SKM-1 (cell line): ENCODE results near the gene MBD5.

Source experiments
- DNase-seq: peaks from one replicate; lab custom pipeline; 2025; ENCODE audit not compliant: unreplicated experiment; lab: John Stamatoyannopoulos, UW

Gene MBD5

DNA sequence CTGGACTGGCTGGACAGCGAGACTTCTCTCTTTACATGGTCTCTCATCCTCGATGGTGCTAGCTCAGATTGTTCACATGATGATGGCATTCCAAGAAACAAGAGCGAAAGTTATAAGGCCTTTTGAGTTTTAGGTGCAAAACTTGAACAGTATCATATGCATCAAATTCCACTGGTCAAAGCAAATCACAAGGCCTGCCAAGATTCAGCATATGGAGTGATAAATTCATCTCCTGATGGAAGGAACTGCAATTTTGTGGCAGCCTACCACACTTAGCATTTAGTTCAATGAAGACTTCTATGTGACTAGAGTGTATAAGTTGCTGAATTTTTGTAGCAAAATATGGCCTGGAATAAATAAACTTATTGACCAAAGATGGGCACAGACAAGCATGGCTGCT, 429.6 kb downstream of the MBD5 start:
- no peak for DNase-seq

- no peak for DNase-seq
Observed at GRCh38 chr2:148451046-148451445, 430.2 kb downstream of the MBD5 start.

- no peak for DNase-seq
Observed at GRCh38 chr2:148455791-148456190, 434.9 kb downstream of the MBD5 start.

- no peak for DNase-seq
Observed at GRCh38 chr2:148458171-148458570, 437.3 kb downstream of the MBD5 start.

DNA sequence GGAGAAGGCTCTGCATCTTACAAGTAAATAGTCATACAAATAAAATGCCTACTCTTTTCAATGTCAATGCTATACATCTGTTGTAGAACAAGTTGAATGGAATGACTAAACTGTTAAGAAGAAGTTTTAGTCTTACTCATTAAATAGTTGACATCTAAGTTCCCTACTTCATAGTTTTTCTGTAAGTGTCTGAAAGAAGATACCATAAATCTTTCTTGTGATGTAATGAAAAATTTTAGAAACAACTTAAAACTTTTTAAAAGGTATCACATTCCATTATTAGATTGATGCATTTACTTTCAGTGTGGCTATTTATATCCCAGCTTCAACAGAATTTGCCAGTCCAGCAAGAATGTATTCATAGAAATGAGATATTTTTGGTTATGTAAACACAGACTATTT, 438.5 kb downstream of the MBD5 start:
- DNase-seq: no peak

DNA sequence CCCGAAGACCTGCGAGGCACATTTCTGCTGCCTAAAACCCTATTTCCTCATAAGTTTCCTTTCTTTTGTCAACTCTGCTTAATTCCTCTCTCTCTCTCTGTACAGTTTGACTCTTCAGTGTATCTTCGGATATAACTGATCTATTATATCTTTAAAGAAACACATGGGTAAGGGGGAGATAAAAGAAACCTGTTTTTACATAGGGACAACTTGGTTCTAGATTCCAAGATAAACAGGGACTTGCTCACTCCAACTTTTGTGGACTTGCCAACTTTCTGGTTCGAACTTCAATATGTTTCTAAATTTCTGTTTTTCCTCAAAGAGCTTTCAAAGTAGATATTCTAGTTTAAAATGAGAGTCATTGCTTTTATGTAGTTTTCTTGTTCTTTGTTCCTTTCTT, 441.0 kb downstream of the MBD5 start:
- no peak for DNase-seq

- DNase-seq: no peak
Observed at GRCh38 chr2:148475626-148476025, 454.7 kb downstream of the MBD5 start.

GRCh38 chr2:148479398-148479797, 458.5 kb downstream of the MBD5 start:
- DNase-seq: no peak

- DNase-seq: no peak
Observed at GRCh38 chr2:148483665-148484064, 462.8 kb downstream of the MBD5 start.

DNA sequence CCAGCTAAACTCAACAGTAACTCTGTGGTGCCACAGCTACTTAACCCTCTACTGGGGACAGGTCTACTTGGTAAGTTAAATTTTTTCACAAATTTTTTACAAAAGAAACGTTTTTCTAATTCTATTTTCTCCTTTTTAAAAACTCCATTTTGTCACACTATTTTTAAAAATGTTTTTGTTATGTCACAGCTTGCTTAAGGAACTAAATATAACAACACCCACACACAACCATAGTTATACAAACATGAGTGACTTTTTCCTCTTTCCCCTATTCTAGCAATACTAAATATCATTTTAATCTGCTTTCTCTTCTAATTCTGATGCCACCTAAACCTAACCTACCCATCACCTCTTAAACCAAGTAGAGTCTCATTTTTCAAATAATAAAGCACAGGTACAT, 463.2 kb downstream of the MBD5 start:
- DNase-seq: no peak

GRCh38 chr2:148486655-148487054, 465.8 kb downstream of the MBD5 start:
- no peak for DNase-seq

- DNase-seq: no peak
Observed at GRCh38 chr2:148487439-148487838, 466.5 kb downstream of the MBD5 start.

- DNase-seq: no peak
Observed at GRCh38 chr2:148490840-148491439, 470.0 kb downstream of the MBD5 start.

GRCh38 chr2:148493822-148494563, 473.1 kb downstream of the MBD5 start:
- DNase-seq: peak; percentile 18

DNA sequence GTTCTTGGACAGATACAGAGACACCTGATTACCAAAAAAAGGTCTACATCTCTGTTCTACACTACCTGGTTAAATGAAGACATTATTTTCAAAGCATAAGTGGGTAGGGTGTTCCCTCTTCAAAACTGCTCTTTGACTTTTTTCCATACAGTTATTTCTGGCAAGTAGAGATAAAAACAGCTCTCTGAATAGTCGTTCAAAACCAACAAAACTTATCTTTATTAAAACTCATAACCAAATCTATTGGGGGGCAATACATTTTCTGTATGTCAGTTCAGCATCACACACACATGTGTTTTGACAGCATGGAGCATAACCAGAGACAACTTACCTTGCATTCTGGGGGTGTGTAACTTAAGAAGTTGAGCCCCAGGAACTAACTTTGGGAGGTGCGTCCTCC, 474.7 kb downstream of the MBD5 start:
- DNase-seq: no peak

DNA sequence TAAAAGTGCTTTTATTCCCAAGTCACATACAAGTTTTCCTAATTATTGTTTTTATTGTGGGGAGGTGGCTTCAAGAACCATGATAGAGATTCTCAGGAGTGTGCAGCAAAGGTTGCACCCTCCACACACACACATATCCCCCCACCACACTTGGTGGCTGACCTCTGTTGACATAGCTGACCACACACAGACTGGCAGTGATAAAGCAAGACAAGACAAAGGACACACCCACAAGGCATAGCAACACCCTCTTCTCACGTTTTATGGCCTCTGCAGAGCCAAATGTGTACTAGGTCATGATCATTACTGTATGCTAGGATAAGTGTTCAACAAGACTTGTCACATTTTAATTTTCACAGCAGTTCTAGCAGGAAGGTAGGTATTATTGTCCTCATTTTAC, 480.7 kb downstream of the MBD5 start:
- no peak for DNase-seq

- no peak for DNase-seq
Observed at GRCh38 chr2:148503516-148503915, 482.6 kb downstream of the MBD5 start.

DNA sequence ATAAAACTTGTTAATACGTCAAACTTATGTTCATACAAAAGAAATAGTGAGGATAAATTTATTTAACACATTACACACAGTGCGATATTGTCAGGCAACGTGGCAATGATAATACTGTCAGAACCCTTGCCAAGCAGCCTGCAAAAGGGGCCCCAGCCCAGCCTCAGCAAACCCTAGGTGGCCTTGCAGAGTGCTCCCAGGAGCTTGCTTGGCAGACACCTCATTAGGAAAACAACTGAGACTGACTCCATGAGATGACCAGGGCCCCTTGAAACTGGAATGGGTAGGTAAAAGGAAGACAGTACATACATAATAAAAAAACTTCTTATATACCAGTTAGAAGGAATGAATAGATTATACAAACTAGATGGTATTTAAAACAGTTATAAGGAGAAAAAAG, 487.1 kb downstream of the MBD5 start:
- DNase-seq: no peak

- DNase-seq: no peak
Observed at GRCh38 chr2:148508878-148509287, 488.0 kb downstream of the MBD5 start.

DNA sequence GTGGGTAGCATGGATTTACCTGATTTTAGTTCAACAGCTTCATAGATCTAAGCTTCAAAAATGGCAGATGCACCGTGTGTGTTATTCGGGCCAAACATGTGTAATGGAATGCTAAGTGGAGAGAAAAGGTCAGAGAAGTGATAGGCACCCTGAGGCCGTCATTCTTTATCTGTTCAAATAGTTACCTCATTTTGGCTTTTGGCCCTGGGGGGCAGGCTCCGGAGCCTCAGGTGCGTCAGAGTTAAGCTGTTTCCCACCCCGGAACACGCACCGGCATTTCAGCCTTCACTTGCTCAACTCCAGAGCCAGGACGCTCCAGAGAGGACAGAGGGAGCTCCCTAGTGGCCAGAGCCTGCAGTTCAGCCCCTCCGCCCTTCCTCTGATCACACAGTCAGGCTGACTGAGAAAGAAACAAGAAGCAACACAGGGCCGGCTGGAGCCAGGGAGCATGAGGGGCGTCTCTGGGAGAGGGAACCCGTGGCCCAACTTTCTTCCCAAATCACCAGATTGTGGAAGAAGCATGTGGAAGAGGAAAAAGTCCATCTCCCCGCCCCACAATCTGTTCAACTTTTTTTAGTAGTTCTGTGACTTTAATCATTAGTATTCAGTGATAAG, 488.5 kb downstream of the MBD5 start:
- DNase-seq: peak; percentile 76

GRCh38 chr2:148511883-148512282, 491.0 kb downstream of the MBD5 start:
- no peak for DNase-seq

- DNase-seq: no peak
Observed at GRCh38 chr2:148512501-148512900, 491.6 kb downstream of the MBD5 start.
